Measurements from ENCODE around the gene ROBO1. TPM values are rescaled to one million over a fixed set of nuclear protein-coding genes. Genes with fewer than 3 reads are reported as not detected.

The ROBO1 gene
- polyA plus RNA-seq, 1 donor (not counting 4 experiments of a cell fraction or from before 2014, with no cell fraction given): 27.1 TPM

GRCh38 chr3:79602385-79602784 is 165.4 kb downstream of the ROBO1 start:
- DNase-seq (ENCODE audit: low read depth, low spot score): no peak
- dilution Hi-C loops (cut with MboI; ENCODE audit: extremely low pct_ligation_motif_present, low sequenced_read_pairs): no loop called here
- no peaks in the 10 kb centered on the region for H3K36me3 ChIP-seq (ENCODE audit: control insufficient read depth in 2 of 2, extremely low read depth in 1 of 2, insufficient read depth in 2 of 2, low read length in 2 of 2)
- no peaks in the 10 kb centered on the region for H3K9me1 ChIP-seq (ENCODE audit: control insufficient read depth, extremely low read depth, insufficient read depth, low read length)
- TF ChIP-seq CTCF (optimal IDR thresholded peaks at IDR 0.05 in 1 of 3, IDR thresholded peaks at IDR 0.05 in 1 of 3, conservative IDR thresholded peaks at IDR 0.05 in 1 of 3; ENCODE audit: extremely low read depth in 1 of 3, insufficient read depth in 2 of 3, low read length in 3 of 3): no peak
- TF ChIP-seq EZH2 (IDR thresholded peaks at IDR 0.05; ENCODE audit: low read length): no peak
- no peaks in the 10 kb centered on the region for H3K79me2 ChIP-seq (ENCODE audit: control insufficient read depth, insufficient read depth, low read length)
- no peaks in the 10 kb centered on the region for H3K4me1 ChIP-seq (ENCODE audit: control insufficient read depth, extremely low read depth, insufficient read depth, low read length)
- H3K27me3 ChIP-seq (ENCODE audit: control insufficient read depth, extremely low read depth, insufficient read depth, low read length): no peaks in the 10 kb centered on the region
- no peak for FAIRE-seq
- no peak overlapping the region for H3K4me3 ChIP-seq (ENCODE audit: control insufficient read depth in 2 of 3, extremely low read depth in 1 of 3, insufficient read depth in 2 of 3, low read depth in 1 of 3, low read length in 3 of 3)
- H3K9me3 ChIP-seq (ENCODE audit: control insufficient read depth, low read depth, low read length): no peaks in the 10 kb centered on the region
- no peak overlapping the region for H2AFZ ChIP-seq (ENCODE audit: control insufficient read depth, low read length)
- no peak overlapping the region for H3K4me2 ChIP-seq (ENCODE audit: control insufficient read depth, extremely low read depth, insufficient read depth, low read depth, low read length)
- no peak overlapping the region for H3K27ac ChIP-seq (ENCODE audit: control insufficient read depth, insufficient read depth, low read length)
- H3K9ac ChIP-seq (ENCODE audit: control insufficient read depth, extremely low read depth, insufficient read depth, low read length): no peak overlapping the region
- no peaks in the 10 kb centered on the region for H4K20me1 ChIP-seq (ENCODE audit: control insufficient read depth, extremely low read depth, insufficient read depth, low read length)

- FAIRE-seq: no peak
- Histone ChIP-seq H3K4me2 (ENCODE audit: control insufficient read depth, extremely low read depth, insufficient read depth, low read depth, low read length) (no peak overlapping the region), H4K20me1 (ENCODE audit: control insufficient read depth, extremely low read depth, insufficient read depth, low read length) (no peaks in the 10 kb centered on the region), H3K4me1 (ENCODE audit: control insufficient read depth, extremely low read depth, insufficient read depth, low read length) (no peaks in the 10 kb centered on the region), H3K27ac (ENCODE audit: control insufficient read depth, insufficient read depth, low read length) (no peak overlapping the region), H3K9ac (ENCODE audit: control insufficient read depth, extremely low read depth, insufficient read depth, low read length) (no peak overlapping the region), H3K9me3 (ENCODE audit: control insufficient read depth, low read depth, low read length) (no peaks in the 10 kb centered on the region), H3K79me2 (ENCODE audit: control insufficient read depth, insufficient read depth, low read length) (no peaks in the 10 kb centered on the region), H3K4me3 (ENCODE audit: control insufficient read depth in 2 of 3, extremely low read depth in 1 of 3, insufficient read depth in 2 of 3, low read depth in 1 of 3, low read length in 3 of 3) (no peak overlapping the region), H3K9me1 (ENCODE audit: control insufficient read depth, extremely low read depth, insufficient read depth, low read length) (no peaks in the 10 kb centered on the region), H2AFZ (ENCODE audit: control insufficient read depth, low read length) (no peak overlapping the region), H3K27me3 (ENCODE audit: control insufficient read depth, extremely low read depth, insufficient read depth, low read length) (no peaks in the 10 kb centered on the region), H3K36me3 (ENCODE audit: control insufficient read depth in 2 of 2, extremely low read depth in 1 of 2, insufficient read depth in 2 of 2, low read length in 2 of 2) (no peaks in the 10 kb centered on the region)
- no peak for TF ChIP-seq CTCF (optimal IDR thresholded peaks at IDR 0.05 in 1 of 3, IDR thresholded peaks at IDR 0.05 in 1 of 3, conservative IDR thresholded peaks at IDR 0.05 in 1 of 3; ENCODE audit: extremely low read depth in 1 of 3, insufficient read depth in 2 of 3, low read length in 3 of 3)
- no peak for TF ChIP-seq EZH2 (IDR thresholded peaks at IDR 0.05; ENCODE audit: low read length)
- dilution Hi-C loops (cut with MboI; ENCODE audit: extremely low pct_ligation_motif_present, low sequenced_read_pairs): no loop called here
- DNase-seq (ENCODE audit: low read depth, low spot score): no peak
Observed at GRCh38 chr3:79598594-79598993, 169.2 kb downstream of the ROBO1 start.
